ENCODE results near the gene FAM149B1. TPM values are rescaled to one million over a fixed set of nuclear protein-coding genes. Genes with fewer than 3 reads are reported as not detected.

FAM149B1 gene
- total and polyA plus RNA-seq, 2 of the 13 experiments (the other 11 are each of a cell fraction or from before 2014, with no cell fraction given), result 9.3 to 16.8 TPM

DNA sequence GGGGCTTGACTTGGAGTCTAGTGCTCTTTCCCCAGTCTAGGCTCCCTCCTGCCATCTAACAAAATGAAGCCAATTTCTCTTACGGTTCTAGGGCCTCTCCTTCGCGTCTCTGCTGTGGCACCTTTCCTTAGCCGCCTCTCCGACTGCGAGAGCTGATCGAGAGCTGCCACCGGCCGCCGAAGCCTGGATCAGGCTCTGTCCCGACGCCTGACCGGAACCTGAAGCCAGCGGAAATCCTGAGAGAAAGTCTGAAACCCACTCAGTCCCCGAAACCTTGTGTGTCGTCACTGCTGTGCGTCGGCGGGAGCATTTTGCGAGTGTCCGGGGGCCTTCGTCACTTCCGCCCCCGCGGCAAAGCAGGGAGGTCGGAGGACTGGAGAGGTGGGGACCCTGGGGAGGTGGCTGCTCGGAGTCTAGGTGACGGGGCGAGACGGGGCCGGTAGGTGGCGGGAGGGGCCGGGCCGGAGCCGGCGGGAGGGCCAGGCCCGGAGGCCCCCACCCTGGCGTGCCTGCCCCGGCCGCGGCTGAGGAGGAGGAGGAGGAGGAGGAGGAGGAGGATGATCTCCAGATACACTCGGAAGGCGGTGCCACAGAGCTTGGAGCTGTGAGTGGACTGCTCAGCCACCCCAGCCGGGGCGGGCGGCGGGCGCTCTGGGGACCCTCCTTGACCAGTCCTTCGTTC lies at the start of gene FAM149B1, which contains the start of gene ECD (continued):
- TF ChIP-seq, protein P1, sequence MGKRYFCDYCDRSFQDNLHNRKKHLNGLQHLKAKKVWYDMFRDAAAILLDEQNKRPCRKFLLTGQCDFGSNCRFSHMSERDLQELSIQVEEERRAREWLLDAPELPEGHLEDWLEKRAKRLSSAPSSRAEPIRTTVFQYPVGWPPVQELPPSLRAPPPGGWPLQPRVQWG (CRISPR knock-in tag; IDR thresholded peaks at IDR 0.05; ENCODE audit: borderline replicate concordance, low read depth), result no peak
- TF ChIP-seq, protein P2, sequence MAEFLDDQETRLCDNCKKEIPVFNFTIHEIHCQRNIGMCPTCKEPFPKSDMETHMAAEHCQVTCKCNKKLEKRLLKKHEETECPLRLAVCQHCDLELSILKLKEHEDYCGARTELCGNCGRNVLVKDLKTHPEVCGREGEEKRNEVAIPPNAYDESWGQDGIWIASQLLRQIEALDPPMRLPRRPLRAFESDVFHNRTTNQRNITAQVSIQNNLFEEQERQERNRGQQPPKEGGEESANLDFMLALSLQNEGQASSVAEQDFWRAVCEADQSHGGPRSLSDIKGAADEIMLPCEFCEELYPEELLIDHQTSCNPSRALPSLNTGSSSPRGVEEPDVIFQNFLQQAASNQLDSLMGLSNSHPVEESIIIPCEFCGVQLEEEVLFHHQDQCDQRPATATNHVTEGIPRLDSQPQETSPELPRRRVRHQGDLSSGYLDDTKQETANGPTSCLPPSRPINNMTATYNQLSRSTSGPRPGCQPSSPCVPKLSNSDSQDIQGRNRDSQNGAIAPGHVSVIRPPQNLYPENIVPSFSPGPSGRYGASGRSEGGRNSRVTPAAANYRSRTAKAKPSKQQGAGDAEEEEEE (CRISPR knock-in tag; IDR thresholded peaks at IDR 0.05; ENCODE audit: borderline replicate concordance), result no peak; the same call in 1 of the 2 replicates
- TF ChIP-seq ZFY (CRISPR knock-in tag; IDR thresholded peaks at IDR 0.05) (peak; percentile 79), DR1 (CRISPR knock-in tag; IDR thresholded peaks at IDR 0.05) (no peak), TBX3 (IDR thresholded peaks at IDR 0.05; ENCODE audit: borderline replicate concordance) (0 out of 2 replicates have a peak, but pooled peaks have one; percentile 10), SMYD3 (CRISPR knock-in tag; IDR thresholded peaks at IDR 0.05) (peak; percentile 86; the same call in 1 of the 2 replicates), ZNF562 (CRISPR knock-in tag; IDR thresholded peaks at IDR 0.05; ENCODE audit: borderline replicate concordance) (no peak), JUN (CRISPR knock-in tag; IDR thresholded peaks at IDR 0.05) (peak; percentile 72), ZFP1 (CRISPR knock-in tag; IDR thresholded peaks at IDR 0.05) (peak; percentile 62; the same call in 1 of the 2 replicates)
- TF ChIP-seq, protein P3, sequence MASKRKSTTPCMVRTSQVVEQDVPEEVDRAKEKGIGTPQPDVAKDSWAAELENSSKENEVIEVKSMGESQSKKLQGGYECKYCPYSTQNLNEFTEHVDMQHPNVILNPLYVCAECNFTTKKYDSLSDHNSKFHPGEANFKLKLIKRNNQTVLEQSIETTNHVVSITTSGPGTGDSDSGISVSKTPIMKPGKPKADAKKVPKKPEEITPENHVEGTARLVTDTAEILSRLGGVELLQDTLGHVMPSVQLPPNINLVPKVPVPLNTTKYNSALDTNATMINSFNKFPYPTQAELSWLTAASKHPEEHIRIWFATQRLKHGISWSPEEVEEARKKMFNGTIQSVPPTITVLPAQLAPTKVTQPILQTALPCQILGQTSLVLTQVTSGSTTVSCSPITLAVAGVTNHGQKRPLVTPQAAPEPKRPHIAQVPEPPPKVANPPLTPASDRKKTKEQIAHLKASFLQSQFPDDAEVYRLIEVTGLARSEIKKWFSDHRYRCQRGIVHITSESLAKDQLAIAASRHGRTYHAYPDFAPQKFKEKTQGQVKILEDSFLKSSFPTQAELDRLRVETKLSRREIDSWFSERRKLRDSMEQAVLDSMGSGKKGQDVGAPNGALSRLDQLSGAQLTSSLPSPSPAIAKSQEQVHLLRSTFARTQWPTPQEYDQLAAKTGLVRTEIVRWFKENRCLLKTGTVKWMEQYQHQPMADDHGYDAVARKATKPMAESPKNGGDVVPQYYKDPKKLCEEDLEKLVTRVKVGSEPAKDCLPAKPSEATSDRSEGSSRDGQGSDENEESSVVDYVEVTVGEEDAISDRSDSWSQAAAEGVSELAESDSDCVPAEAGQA (IDR thresholded peaks at IDR 0.05; ENCODE audit: low read depth), result peak; percentile 97
- TF ChIP-seq, protein P3 (CRISPR knock-in tag; IDR thresholded peaks at IDR 0.05; ENCODE audit: borderline replicate concordance), result no peak
- TF ChIP-seq, protein P4, sequence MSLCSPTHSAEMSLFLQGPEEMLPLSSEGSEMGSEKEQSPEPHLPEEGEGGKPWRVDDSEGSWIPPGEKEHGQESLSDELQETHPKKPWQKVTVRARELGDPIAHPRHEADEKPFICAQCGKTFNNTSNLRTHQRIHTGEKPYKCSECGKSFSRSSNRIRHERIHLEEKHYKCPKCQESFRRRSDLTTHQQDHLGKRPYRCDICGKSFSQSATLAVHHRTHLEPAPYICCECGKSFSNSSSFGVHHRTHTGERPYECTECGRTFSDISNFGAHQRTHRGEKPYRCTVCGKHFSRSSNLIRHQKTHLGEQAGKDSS (CRISPR knock-in tag; IDR thresholded peaks at IDR 0.05; ENCODE audit: borderline replicate concordance, low read depth), result no peak; the same call in 1 of the 2 replicates
- TF ChIP-seq, protein P5, sequence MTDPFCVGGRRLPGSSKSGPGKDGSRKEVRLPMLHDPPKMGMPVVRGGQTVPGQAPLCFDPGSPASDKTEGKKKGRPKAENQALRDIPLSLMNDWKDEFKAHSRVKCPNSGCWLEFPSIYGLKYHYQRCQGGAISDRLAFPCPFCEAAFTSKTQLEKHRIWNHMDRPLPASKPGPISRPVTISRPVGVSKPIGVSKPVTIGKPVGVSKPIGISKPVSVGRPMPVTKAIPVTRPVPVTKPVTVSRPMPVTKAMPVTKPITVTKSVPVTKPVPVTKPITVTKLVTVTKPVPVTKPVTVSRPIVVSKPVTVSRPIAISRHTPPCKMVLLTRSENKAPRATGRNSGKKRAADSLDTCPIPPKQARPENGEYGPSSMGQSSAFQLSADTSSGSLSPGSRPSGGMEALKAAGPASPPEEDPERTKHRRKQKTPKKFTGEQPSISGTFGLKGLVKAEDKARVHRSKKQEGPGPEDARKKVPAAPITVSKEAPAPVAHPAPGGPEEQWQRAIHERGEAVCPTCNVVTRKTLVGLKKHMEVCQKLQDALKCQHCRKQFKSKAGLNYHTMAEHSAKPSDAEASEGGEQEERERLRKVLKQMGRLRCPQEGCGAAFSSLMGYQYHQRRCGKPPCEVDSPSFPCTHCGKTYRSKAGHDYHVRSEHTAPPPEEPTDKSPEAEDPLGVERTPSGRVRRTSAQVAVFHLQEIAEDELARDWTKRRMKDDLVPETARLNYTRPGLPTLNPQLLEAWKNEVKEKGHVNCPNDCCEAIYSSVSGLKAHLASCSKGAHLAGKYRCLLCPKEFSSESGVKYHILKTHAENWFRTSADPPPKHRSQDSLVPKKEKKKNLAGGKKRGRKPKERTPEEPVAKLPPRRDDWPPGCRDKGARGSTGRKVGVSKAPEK (CRISPR knock-in tag; IDR thresholded peaks at IDR 0.05; ENCODE audit: borderline replicate concordance), result peak; percentile 79; the same call in 1 of the 2 replicates

Data from HepG2 (cell line).